ENCODE results near the gene TNFAIP8.

GRCh38 chr5:119353686-119354366 is 2.0 kb upstream of the TNFAIP8 start:
- TF ChIP-seq PRDM15 (CRISPR knock-in tag; IDR thresholded peaks at IDR 0.05) (no peak), CTCF (IDR thresholded peaks at IDR 0.05) (no peak), ELF4 (CRISPR knock-in tag; IDR thresholded peaks at IDR 0.05; ENCODE audit: low read depth) (no peak), E2F4 (CRISPR knock-in tag; IDR thresholded peaks at IDR 0.05; ENCODE audit: borderline replicate concordance, low read depth) (no peak), STAT6 (CRISPR knock-in tag; conservative IDR thresholded peaks at IDR 0.05; ENCODE audit: low read depth) (no peak), IRF2 (CRISPR knock-in tag; IDR thresholded peaks at IDR 0.05; ENCODE audit: borderline replicate concordance, low read depth) (no peak), ZNF512 (CRISPR knock-in tag; IDR thresholded peaks at IDR 0.05; ENCODE audit: borderline replicate concordance) (no peak), ZSCAN18 (CRISPR knock-in tag; IDR thresholded peaks at IDR 0.05) (no peak), ARID4B (CRISPR knock-in tag; IDR thresholded peaks at IDR 0.05; ENCODE audit: borderline replicate concordance) (no peak), NR3C1 (CRISPR knock-in tag; conservative IDR thresholded peaks at IDR 0.05; ENCODE audit: low read depth) (no peak), E2F5 (CRISPR knock-in tag; IDR thresholded peaks at IDR 0.05) (no peak)

Measured in WTC11 (cell line).